Colonic mucosa (tissue), 4 donors: ENCODE results near the gene TNIK. TPM values are rescaled to one million over a fixed set of nuclear protein-coding genes. Genes with fewer than 3 reads are reported as not detected.

Experiments
- DNase-seq: peaks from one replicate; pipeline ENCODE4 v3.0.0-alpha.2; 2020
- H3K27ac ChIP-seq: fragments of 200-600 bp; one replicate; pipeline ENCODE4 v1.8.0; 2021
- H3K27me3 ChIP-seq: fragments of 200-600 bp; one replicate; pipeline ENCODE4 v1.8.0; 2021
- H3K36me3 ChIP-seq: fragments of 200-600 bp; one replicate; pipeline ENCODE4 v1.8.0; 2021
- H3K4me1 ChIP-seq: fragments of 200-600 bp; one replicate; pipeline ENCODE4 v1.8.0; 2021; ENCODE audit warnings: mild to moderate bottlenecking
- H3K4me3 ChIP-seq: fragments of 200-600 bp; one replicate; pipeline ENCODE4 v1.8.0; 2021
- H3K9ac ChIP-seq, 2 donors: one replicate each; pipeline ENCODE4 v1.7.0; 2013; ENCODE audit warnings: control low read depth in 2 of 2, low read depth in 2 of 2, low read length in 2 of 2
- H3K9me3 ChIP-seq: fragments of 200-600 bp; one replicate; pipeline ENCODE4 v1.8.0; 2021
- intact Hi-C: fragments of 100-400 bp; cut with DNase I; formaldehyde crosslinking; loops from one replicate; pipeline ENCODE4 v1.14.1; 2022
- total RNA-seq, 2 donors: library from RNA; stranded (reverse); fragmentation: NEBNext Ultra II Directional in 1 of 2; extraction: Animal tissue kit (Norgen Biotek cat#: 25700) in 1 of 2; gene quantifications; one replicate each; pipeline ENCODE4 v1.2.1, GENCODE V29; 2021
- TF ChIP-seq, protein P1 (sequence below): fragments of 200-600 bp; IDR thresholded peaks from one replicate; pipeline ENCODE4 v1.8.0; 2022; ENCODE audit warnings: antibody characterized with exemption, mild to moderate bottlenecking
- donor health status: healthy.
- donor health status: DM: no; HTN: no; CAD: no.
- donor health status: DM: no; HTN: no; CAD: no.

The TNIK gene
- total RNA-seq, 2 donors from 2014 or later, result 19.9 to 30.9 TPM

DNA sequence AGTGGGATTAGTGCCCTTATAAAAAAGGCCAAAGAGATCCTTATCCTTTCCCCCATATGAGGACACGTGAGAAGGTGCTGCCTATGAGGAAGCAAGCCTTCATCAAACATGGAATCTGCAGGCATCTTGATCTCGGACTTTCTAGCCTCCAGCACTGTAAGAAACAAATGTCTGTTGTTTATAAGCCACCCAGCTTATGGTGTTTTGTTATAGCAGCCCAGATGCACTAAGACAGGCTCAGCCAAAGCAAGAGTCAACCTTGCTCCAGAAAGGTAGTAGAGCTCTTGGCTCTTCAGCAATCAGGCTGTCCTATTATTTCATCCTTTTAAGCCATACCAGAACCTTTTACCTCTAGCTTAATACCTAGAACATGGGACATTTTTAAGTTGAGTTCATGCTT is 12.3 kb upstream of the TNIK start:
- no peak for DNase-seq
- TF ChIP-seq, protein P1, sequence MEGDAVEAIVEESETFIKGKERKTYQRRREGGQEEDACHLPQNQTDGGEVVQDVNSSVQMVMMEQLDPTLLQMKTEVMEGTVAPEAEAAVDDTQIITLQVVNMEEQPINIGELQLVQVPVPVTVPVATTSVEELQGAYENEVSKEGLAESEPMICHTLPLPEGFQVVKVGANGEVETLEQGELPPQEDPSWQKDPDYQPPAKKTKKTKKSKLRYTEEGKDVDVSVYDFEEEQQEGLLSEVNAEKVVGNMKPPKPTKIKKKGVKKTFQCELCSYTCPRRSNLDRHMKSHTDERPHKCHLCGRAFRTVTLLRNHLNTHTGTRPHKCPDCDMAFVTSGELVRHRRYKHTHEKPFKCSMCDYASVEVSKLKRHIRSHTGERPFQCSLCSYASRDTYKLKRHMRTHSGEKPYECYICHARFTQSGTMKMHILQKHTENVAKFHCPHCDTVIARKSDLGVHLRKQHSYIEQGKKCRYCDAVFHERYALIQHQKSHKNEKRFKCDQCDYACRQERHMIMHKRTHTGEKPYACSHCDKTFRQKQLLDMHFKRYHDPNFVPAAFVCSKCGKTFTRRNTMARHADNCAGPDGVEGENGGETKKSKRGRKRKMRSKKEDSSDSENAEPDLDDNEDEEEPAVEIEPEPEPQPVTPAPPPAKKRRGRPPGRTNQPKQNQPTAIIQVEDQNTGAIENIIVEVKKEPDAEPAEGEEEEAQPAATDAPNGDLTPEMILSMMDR, result no peak
- H3K9me3 ChIP-seq, result no peaks in the 10 kb centered on the region
- H3K27ac ChIP-seq, result no peak overlapping the region
- no peak overlapping the region for H3K4me3 ChIP-seq
- no peaks in the 10 kb centered on the region for H3K27me3 ChIP-seq
- intact Hi-C loops, result no loop called here
- H3K36me3 ChIP-seq, result no peaks in the 10 kb centered on the region
- no peaks in the 10 kb centered on the region for H3K4me1 ChIP-seq
- no peak overlapping the region for H3K9ac ChIP-seq

DNA sequence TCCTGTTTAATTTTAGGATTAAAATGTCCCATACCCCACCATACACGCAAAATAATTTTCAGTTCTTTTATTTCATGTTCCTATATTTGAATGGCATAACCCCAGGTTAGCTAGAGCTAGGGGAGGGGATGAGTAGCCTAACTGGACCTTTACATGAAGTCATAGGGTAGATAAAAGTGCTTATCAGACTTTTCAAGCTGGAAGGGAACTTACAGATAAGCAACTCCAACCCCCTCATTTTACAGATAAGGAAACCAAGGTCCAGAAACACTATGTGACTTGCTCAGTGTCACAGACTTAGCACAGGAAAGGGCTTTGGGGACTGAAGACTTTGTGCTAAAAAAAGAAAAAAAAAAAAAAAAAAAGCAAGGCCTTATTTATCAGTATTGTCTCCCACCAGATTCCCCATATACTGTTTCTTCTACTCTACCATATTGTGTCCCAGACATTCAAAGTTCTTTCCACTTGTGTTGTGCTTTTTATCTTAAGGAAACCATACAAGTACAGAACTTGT is 10.6 kb upstream of the TNIK start:
- no peaks in the 10 kb centered on the region for H3K27me3 ChIP-seq
- no peaks in the 10 kb centered on the region for H3K36me3 ChIP-seq
- no peak overlapping the region for H3K4me3 ChIP-seq
- TF ChIP-seq, protein P1, result no peak
- intact Hi-C loops, result no loop called here
- no peak overlapping the region for H3K9ac ChIP-seq
- H3K27ac ChIP-seq, result no peak overlapping the region
- H3K4me1 ChIP-seq, result no peaks in the 10 kb centered on the region
- no peaks in the 10 kb centered on the region for H3K9me3 ChIP-seq
- no peak for DNase-seq

DNA sequence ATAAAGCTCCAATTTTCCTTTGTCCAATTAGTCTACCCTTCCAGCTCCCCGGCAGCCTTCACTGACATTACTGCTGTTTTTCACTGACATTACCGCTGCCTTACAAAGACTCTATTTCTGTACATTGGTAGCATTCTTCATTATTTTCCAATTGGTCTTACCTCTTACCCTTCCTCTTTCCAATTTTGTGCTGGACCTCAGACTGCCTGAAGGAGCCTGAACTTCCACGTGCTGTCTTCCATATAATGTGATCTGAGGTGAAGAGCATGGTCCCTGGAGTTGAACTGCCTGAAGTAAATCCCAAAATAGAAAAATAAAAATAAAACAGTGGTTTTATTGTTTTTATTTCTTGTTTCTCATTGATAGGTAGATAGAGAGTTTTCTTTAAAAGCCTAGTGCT is 9.2 kb upstream of the TNIK start:
- intact Hi-C loops, result no loop called here
- H3K9ac ChIP-seq, result no peak overlapping the region

DNA sequence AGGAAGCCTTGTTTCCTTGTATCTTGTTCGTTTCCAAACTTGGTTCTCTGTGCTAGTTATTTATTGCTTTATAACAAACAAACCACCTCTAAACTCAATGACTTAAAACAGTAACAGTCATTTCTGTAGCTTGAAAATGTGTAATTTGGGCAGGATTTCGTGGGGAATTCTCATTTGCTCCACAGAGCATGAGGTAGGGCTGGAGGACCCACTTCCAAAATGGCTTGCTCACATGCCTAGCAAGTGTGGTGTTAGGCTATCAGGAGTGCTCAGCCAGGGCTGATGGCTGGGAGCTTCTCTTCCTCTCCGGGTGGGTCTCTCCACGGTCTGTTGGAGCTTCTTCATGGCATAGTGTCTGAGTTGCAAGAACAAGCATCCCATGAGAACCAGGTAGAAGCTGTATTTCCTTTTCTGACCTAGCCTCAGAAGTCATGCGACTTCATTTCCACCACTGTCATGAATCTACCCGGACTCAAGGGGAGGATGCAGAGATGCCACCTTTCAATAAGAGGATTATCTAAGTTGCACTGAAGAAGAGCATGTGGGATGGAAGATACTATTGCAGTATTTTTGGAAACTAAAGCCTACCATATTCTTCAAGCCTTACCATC is 8.2 kb upstream of the TNIK start:
- no peak overlapping the region for H3K9ac ChIP-seq
- H3K4me3 ChIP-seq, result no peak overlapping the region
- TF ChIP-seq, protein P1, result no peak
- no peaks in the 10 kb centered on the region for H3K9me3 ChIP-seq
- H3K27me3 ChIP-seq, result no peaks in the 10 kb centered on the region
- intact Hi-C loops, result no loop called here
- H3K4me1 ChIP-seq, result no peaks in the 10 kb centered on the region
- H3K27ac ChIP-seq, result no peak overlapping the region
- H3K36me3 ChIP-seq, result no peaks in the 10 kb centered on the region
- no peak for DNase-seq

More for the DNA sequence above, 9.2 kb upstream of the TNIK start:
- no peaks in the 10 kb centered on the region for H3K9me3 ChIP-seq
- H3K27me3 ChIP-seq, result no peaks in the 10 kb centered on the region
- no peak for DNase-seq
- H3K27ac ChIP-seq, result no peak overlapping the region
- TF ChIP-seq, protein P1, result no peak
- no peaks in the 10 kb centered on the region for H3K36me3 ChIP-seq
- no peak overlapping the region for H3K4me3 ChIP-seq
- H3K4me1 ChIP-seq, result no peaks in the 10 kb centered on the region

DNA sequence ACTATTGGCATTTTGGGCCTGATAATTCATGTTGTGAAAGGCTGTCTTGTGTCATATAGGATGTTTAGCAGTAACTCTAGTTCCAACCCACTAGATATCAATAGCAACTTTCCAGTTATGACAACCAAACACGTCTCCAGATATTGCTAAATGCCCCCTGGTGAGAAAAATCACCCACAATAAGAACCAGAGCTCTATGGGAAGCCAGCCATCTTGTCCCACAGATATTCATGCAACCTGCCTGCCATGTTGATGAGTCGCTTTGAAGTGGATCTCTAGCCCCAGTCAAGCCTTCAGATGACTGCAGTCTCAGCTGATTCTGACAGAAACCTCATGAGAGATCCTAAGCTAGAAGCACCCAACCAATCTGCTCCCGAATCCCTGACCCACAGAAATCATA is 5.6 kb upstream of the TNIK start:
- Histone ChIP-seq H3K9me3 (no peaks in the 10 kb centered on the region), H3K36me3 (no peaks in the 10 kb centered on the region), H3K4me1 (no peaks in the 10 kb centered on the region), H3K4me3 (no peak overlapping the region), H3K27me3 (no peaks in the 10 kb centered on the region), H3K9ac (no peak overlapping the region), H3K27ac (no peak overlapping the region)
- TF ChIP-seq, protein P1, result no peak
- DNase-seq, result no peak
- intact Hi-C loops, result no loop called here
